Measurements from ENCODE around the gene CELSR1.
A peak's percentile ranks its signal among the peaks of the same experiment; 100 is the strongest.

The CELSR1 gene

GRCh38 chr22:46362203-46362933 lies 175.1 kb downstream of the CELSR1 start:
- no peak for DNase-seq (ENCODE audit: low read depth)

DNA sequence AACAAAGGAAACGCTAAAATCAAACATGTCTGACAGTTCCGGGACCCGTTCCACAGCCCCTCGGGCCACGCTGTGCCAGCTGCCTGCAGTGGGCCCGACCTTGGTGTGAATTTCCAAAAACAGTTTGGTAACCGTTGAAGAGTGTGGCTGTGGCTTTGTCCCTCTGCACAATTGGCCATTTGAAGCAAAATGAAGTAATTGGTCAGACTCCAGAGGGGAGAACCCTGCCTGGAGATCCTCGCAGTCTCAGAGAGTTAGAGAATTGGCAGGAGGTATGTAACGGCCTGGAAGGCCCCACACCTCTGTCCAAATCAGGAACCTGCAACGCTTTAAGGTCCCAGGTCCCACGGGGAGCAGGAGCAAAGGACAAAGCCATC lies 175.6 kb downstream of the CELSR1 start:
- DNase-seq (ENCODE audit: low read depth): no peak

- no peak for DNase-seq (ENCODE audit: low read depth)
Observed at GRCh38 chr22:46360891-46361290, 176.5 kb downstream of the CELSR1 start.

GRCh38 chr22:46360097-46360496 lies 177.3 kb downstream of the CELSR1 start:
- DNase-seq (ENCODE audit: low read depth): no peak

DNA sequence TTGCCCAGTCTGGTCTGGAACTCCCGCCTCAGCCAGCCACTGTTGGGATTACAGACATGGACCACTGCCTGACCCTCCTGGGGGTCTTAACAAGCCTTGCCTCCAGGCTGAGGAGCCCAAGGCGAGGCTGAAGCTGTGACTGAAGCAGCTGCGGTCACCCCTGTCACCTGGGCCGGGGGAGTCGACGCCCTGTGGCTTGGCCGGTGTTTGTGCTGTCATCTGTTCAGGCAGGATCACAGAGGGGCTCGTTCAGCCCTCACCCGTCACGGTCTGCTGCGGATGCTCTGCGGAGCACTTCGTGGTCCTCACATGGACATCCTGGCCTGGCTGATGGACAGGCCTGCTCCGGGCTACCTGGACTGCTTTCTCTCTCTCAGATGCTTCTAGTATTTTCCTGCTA lies 178.1 kb downstream of the CELSR1 start:
- DNase-seq (ENCODE audit: low read depth): no peak

GRCh38 chr22:46358766-46359165 lies 178.7 kb downstream of the CELSR1 start:
- DNase-seq (ENCODE audit: low read depth): no peak

GRCh38 chr22:46357711-46358520 lies 179.5 kb downstream of the CELSR1 start:
- no peak for DNase-seq (ENCODE audit: low read depth)

DNA sequence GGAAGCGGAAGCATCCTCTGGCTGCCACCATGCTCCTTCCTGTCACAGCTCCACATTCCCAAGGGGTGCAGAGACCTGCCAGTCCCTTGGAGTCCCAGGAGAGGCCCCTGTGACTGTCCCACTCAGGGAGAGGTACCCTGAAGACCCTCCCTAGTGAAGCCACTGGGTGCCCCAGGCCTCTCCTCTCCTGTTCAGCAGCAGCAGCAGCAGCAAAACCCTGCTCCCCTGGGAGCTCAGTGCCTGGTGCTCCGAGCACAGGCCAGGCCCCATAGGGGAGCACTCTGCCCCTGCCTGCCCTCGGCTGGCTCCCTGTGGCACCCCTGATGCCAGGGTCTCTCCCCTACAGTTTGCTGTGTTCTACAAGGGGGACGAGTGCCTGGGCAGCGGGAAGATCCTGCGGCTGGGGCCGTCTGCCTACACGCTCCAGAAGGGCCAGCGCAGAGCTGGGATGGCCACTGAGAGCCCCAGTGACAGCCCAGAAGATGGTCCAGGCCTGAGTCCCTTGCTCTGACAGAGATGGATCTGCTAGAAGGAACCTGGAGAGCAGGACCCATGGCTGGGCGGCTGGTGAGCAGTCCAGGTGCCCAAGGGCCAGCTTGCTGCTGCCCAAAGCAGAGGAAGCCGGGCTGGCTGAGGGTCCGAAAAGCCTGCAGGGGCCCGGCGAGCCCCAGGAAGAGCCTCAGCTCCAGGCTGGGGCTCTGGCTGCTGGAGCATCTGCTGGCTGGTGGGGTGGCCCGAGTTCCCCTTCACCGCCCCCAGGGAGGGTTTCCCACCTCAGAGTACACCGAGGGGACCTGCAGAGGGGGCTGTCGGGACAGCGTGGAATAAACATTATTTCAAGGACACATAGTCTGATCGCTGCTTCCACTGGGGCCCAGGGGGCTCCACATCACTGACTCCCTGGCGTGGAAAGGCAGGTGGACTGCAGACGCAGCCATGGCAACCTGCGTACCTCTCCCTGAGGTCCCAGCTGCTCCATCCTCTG lies 180.6 kb downstream of the CELSR1 start:
- DNase-seq (ENCODE audit: low read depth): no peak

- DNase-seq (ENCODE audit: low read depth): no peak
Observed at GRCh38 chr22:46355996-46356471, 181.4 kb downstream of the CELSR1 start.

- DNase-seq (ENCODE audit: low read depth): peak; percentile 51
Observed at GRCh38 chr22:46355369-46355995, 181.9 kb downstream of the CELSR1 start.

- DNase-seq (ENCODE audit: low read depth): no peak
Observed at GRCh38 chr22:46354993-46355305, 182.5 kb downstream of the CELSR1 start.

DNA sequence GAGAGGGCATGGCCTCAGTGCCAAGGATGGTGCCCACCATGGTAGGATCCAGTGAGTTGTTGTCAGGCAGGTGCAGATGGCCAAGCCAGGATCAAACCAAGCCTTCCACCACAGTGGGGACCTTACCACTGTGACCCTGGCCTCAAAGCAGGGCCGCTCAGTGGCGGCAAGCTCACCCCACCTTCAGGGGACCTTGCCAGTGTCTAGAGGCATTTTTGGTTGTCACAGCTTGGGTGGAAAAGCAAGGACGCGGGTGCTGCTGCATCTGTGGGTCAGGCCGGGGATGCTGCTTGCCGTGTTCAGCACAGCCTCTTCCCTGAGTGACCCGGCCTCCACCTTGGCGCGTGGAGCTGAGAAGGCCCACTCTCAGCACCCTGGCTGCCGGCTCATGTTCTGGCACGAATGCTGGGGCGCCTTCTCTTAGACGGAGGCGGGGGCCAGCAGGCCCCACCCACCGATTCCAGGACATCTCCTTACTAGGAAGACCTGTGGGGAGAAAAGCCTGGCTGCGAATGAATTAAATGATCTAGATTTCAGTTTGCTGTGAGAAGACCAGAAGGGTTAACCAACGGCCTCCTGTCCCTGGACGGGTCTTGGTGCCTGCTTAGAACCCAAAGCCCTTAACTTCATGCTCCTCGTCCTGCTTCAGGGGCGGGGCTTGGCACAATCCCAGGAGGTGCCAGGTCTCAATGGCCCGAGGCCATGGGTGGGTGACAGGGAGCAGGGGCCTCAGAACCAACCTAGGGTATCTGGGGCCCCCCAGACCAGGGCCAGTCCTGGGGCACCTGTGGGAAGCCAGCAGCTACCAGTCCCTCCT lies 183.0 kb downstream of the CELSR1 start:
- DNase-seq (ENCODE audit: low read depth): no peak

DNA sequence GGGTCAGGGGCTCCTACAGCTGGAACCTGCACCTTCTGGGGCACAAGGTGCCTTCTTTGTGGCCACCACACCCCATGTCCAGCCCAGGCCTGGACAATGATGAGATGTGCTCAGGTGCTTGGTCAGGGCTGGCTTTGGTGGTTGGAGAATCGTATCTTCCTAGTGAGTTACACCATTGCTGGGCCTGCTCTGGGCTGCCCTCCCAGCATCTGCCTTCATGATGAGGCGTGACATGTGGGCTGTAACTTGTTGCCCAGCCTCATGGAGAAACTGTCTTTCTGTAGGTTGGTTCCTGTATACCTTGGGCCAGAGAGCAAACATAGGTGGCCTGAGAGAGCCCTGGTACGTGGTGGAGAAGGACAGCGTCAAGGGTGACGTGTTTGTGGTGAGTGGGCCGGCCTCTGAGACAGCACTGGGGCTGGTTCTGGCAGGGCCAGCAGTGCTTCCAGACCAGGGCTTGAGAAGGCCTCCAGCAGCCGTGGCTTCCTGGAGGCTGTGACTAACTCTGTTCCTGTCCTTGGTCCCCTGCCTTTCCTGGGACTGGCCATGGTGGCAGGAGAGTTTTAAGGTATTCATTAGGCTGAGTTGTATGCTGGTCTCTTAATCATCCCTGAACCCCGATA lies 183.8 kb downstream of the CELSR1 start:
- no peak for DNase-seq (ENCODE audit: low read depth)

- no peak for DNase-seq (ENCODE audit: low read depth)
Observed at GRCh38 chr22:46352691-46353386, 184.6 kb downstream of the CELSR1 start.

GRCh38 chr22:46352276-46352675 lies 185.1 kb downstream of the CELSR1 start:
- DNase-seq (ENCODE audit: low read depth): no peak

DNA sequence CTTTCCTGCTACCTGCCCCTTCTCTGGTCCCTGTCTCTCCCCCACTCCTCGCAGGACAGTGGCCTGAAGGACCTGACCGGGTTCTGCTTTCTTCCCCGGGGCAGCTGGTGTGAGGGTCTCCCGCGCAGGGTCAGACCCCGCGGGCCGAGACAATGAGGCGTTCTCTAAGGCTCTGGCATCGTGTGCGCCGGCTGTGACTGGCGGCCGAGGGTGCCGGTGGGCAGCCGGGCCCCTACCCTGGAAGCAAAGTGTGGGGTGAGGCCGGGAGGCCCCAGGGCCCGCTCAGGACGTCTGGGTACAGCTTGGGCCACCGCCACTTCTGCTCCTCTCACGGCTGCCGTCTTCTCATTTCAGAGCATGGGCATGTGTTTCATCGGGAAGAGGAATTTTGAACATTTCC lies 185.7 kb downstream of the CELSR1 start:
- no peak for DNase-seq (ENCODE audit: low read depth)

DNA sequence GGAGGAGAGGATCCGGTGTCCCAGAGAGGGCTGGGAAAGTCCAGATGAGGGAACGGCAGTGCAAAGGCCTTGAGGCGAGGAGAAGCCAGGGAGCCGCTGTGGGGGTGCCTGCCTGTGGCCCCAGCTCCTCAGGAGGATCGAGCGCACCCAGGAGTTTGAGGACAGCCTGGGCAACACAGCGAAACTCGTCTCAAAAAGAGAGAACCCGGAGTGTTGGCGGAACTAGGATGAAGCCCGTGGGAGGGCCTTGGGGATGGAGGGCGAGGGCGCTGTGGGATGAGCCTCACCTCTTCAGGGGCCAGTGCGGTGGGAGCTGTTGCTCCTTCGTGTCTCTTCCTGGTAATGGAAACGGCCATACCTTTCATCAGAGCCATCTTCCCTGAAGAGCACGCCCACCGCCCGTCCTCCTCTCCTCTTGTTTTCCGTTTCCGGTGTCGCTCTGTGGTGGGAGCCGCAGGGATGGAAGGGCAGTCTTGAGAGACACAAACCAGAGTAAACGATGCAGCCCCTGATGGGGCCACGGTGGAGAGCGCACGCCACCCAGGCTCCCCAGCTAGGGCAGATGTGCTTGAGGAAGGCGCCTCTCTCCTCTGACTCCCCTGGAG lies 186.2 kb downstream of the CELSR1 start:
- DNase-seq (ENCODE audit: low read depth): no peak

DNA sequence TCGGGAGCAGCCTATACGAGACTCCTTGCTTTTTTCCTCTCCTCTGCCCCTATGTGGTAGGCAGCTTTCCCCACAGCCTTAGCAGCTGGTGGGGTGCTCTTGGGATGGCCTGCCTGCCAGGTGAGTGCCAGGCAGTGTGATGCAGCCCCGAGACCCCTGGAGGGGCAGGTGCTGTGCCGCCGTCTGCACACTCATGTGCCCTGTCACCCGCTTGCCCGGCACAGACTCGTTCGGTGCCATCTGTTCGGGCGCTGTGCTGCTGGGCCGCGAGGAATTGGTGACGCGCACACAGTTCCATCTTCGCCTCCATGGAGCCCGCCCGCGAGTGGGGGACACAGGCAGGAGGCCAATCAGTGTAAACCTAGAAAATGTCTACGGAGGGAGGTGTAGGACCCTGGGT lies 186.8 kb downstream of the CELSR1 start:
- DNase-seq (ENCODE audit: low read depth): no peak

- no peak for DNase-seq (ENCODE audit: low read depth)
Observed at GRCh38 chr22:46350121-46350520, 187.3 kb downstream of the CELSR1 start.

DNA sequence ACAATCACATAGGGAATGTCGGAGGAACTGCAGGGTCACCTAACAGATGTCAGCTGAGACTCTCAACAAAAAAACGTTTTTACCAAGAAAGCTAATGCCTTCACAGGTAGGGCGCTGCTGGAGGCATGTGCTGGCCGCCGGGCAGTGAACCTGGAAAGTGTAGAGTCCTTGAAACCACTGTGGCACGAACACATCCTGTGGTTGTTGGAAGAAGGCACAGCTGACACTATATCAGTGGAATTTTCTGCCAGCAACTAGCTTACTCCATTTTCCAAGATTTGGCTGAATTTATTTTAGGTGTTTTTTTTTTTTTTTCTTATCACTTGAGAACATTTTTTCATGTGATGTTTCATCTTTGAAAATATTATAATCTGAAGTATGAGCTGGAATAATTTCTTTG lies 187.7 kb downstream of the CELSR1 start:
- no peak for DNase-seq (ENCODE audit: low read depth)
